Testis (tissue), 2 donors: ENCODE measurements around the gene SMIM38.
"Not testable (repeated sequence)": the region's sequence is repeated elsewhere in the genome, so short reads cannot be mapped to it uniquely, and the experiment has no call there.

Experiments used
- CTCF ChIP-seq, 3 experiments: fragments of 450-650 bp in 2 of 3; fragments of 200-600 bp in 1 of 3; sonication (generic) in 1 of 3; IDR thresholded peaks; one replicate each; pipeline ENCODE4 v1.5.1; 2016 to 2019; ENCODE audit warnings: antibody characterized with exemption in 3 of 3, mild to moderate bottlenecking in 2 of 3, moderate library complexity in 1 of 3
- POLR2A ChIP-seq: fragments of 450-650 bp; IDR thresholded peaks from one replicate; pipeline ENCODE4 v1.6.1; 2017; ENCODE audit warnings: antibody characterized with exemption, mild to moderate bottlenecking, moderate library complexity

GRCh38 chr11:69140161-69140560 is 15.6 kb upstream of the SMIM38 start:
- not testable (repeated sequence) for TF ChIP-seq CTCF (IDR thresholded peaks at IDR 0.05); POLR2A
